ENCODE measurements around the gene KCNN2. TPM values are rescaled to one million over a fixed set of nuclear protein-coding genes. Genes with fewer than 3 reads are reported as not detected.

Gene KCNN2
- total and polyA plus RNA-seq, 2 of the 4 experiments (the other 2 are of a cell fraction): 2.2 to 8.8 TPM

DNA sequence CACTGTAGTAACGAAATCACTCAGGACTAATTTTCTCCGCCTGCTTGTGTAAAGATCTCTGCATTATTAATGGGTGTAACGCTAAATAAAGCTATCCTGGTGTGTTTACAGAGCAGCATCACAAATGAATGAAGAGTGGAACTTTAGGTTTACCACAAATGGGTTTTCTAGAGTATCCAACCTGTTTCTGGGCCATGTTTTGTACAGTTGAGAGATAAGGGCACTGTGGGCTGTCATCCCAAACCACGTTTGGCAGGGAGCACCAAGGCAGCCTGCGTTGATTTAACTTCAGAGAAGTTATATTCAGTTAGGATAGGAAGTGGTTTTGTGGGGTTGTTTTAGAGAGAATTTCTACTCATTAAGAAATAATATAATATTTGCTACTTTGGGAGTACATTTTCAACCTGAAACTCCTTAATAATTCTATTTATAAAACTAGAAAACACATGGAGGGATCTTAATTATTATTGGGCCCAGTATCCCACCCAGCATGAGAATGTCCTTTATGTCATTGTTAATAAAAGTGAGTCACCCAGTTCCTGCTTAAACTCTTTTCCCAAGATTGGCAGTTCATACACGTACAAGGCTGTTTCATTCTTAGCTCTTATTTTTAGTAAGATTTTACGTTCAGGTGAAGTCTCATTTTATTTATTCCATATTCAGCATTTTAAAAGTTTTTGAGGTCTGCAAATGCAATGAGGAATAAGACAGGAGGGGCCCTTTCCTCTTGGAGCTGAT, 8.0 kb downstream of the KCNN2 start:
- no peak overlapping the region for H3K4me3 ChIP-seq (ENCODE audit: insufficient read depth, low read depth, low read length)
- H3K36me3 ChIP-seq (ENCODE audit: control insufficient read depth, insufficient read depth, low read length): no peaks in the 10 kb centered on the region
- no peaks in the 10 kb centered on the region for H3K4me1 ChIP-seq (ENCODE audit: control insufficient read depth, insufficient read depth, low read length)
- H4K91ac ChIP-seq (ENCODE audit: insufficient read depth, low read depth, low read length): no peak overlapping the region
- H3K18ac ChIP-seq (ENCODE audit: low read depth, low read length): no peak overlapping the region
- no peak overlapping the region for H2AK9ac ChIP-seq (replicated peaks; ENCODE audit: low read depth, low read length, poor library complexity)
- no peak overlapping the region for H3K23ac ChIP-seq (ENCODE audit: low read depth, low read length)
- H3K27ac ChIP-seq (ENCODE audit: insufficient read depth, low read length): no peak overlapping the region
- dilution Hi-C loops (cut with HindIII; ENCODE audit: low sequenced_read_pairs, unreplicated experiment) (no loop called here), intact Hi-C loops (cut with micrococcal nuclease) (loop anchor here (10.0 kb wide), 1 partner anchor 695 kb away; no protein-coding TSS in a partner anchor), in situ Hi-C loops (cut with MboI; ENCODE audit: low sequenced_read_pairs) (no loop called here)
- no peak overlapping the region for H3K9ac ChIP-seq (ENCODE audit: low read depth, low read length)
- no peaks in the 10 kb centered on the region for H3K79me1 ChIP-seq (ENCODE audit: low read depth in 1 of 2, low read length in 2 of 2)
- no peak overlapping the region for H3K4ac ChIP-seq (ENCODE audit: low read depth, low read length)
- 82% methylated on average over 3 of the region's 7 CpGs; no CpG with 5 or more reads in 1 of the 2 experiments for WGBS, 2 experiments (ENCODE audit: extremely low coverage in 2 of 2, insufficient read length in 1 of 2)
- no peak overlapping the region for H2AK5ac ChIP-seq (ENCODE audit: low read depth, low read length)
- TF ChIP-seq MXI1 (IDR thresholded peaks at IDR 0.05; ENCODE audit: borderline replicate concordance, low read depth, low read length) (no peak), BHLHE40 (IDR thresholded peaks at IDR 0.05; ENCODE audit: low read depth, low read length) (no peak), POLR2A (IDR thresholded peaks at IDR 0.05; ENCODE audit: low read depth, low read length) (no peak), MAZ (IDR thresholded peaks at IDR 0.05; ENCODE audit: borderline replicate concordance, low read depth, low read length) (no peak), USF2 (IDR thresholded peaks at IDR 0.05; ENCODE audit: low read depth, low read length) (no peak), RAD21 (IDR thresholded peaks at IDR 0.05; ENCODE audit: low read length) (no peak), RCOR1 (IDR thresholded peaks at IDR 0.05; ENCODE audit: insufficient replicate concordance, low read length) (no peak), CHD1 (IDR thresholded peaks at IDR 0.05; ENCODE audit: low read depth, low read length) (no peak), CEBPB (IDR thresholded peaks at IDR 0.05; ENCODE audit: low read depth, low read length) (no peak)
- no peak overlapping the region for H2AFZ ChIP-seq (replicated peaks; ENCODE audit: low read length, poor library complexity)
- no peak overlapping the region for H3K4me2 ChIP-seq (ENCODE audit: low read depth, low read length)
- H4K20me1 ChIP-seq (ENCODE audit: insufficient read depth, low read length): no peaks in the 10 kb centered on the region
- H3K9me3 ChIP-seq (ENCODE audit: control insufficient read depth, insufficient read depth, low read length): no peaks in the 10 kb centered on the region
- ATAC-seq (ENCODE audit: low read depth): no peak
- H3K56ac ChIP-seq (ENCODE audit: extremely low read depth, insufficient read depth, low read length): no peak overlapping the region
- no peak overlapping the region for H4K5ac ChIP-seq (ENCODE audit: low read depth, low read length)
- H2BK20ac ChIP-seq (ENCODE audit: low read depth, low read length): no peak overlapping the region
- ChIA-PET POLR2A (ENCODE audit: unreplicated experiment) (no interaction called here), CTCF (interaction anchor here (0.6 kb wide), 1 partner anchor 165 kb away, joined by 4 read pairs; no protein-coding TSS in a partner anchor)
- no peak overlapping the region for H3K14ac ChIP-seq (replicated peaks; ENCODE audit: low read depth, low read length)
- no peak overlapping the region for H2BK5ac ChIP-seq (ENCODE audit: low read depth, low read length, poor library complexity, severe bottlenecking)
- H4K8ac ChIP-seq (ENCODE audit: low read depth in 2 of 2, low read length in 2 of 2): no peak overlapping the region
- DNase-seq: no peak
- H2BK120ac ChIP-seq (ENCODE audit: low read depth, low read length): no peak overlapping the region
- H3K27me3 ChIP-seq (ENCODE audit: control insufficient read depth, insufficient read depth, low read length): no peaks in the 10 kb centered on the region
- BruUV-seq (replicated peaks): no TSS peak
- H2BK15ac ChIP-seq (ENCODE audit: low read depth, low read length): no peak overlapping the region
- H3K9me1 ChIP-seq (ENCODE audit: insufficient read depth, low read length): no peaks in the 10 kb centered on the region

Measured in IMR-90 (cell line).